ENCODE results near the gene RSRC2.
"Not testable (repeated sequence)": the region's sequence is repeated elsewhere in the genome, so short reads cannot be mapped to it uniquely, and the experiment has no call there.

DNA sequence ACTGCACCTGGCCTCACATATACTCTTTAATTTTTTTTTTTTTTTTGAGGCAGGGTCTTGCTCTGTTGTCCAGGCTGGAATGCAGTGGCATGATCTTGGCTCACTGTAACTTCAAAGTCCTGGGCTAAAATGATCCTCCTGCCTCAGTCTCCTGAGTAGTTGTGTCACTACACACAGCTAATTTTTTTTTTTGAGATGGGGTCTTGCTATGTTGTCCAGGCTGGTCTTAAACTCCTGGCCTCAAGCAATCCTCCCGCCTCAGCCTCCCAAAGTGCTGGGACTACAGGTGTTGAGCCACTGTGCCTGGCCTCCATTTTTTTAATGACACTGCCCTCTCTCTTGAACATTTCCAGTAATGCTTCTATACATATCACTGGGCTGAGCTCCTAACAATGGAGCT is 42.4 kb downstream of the RSRC2 start:
- TF ChIP-seq, protein P1, sequence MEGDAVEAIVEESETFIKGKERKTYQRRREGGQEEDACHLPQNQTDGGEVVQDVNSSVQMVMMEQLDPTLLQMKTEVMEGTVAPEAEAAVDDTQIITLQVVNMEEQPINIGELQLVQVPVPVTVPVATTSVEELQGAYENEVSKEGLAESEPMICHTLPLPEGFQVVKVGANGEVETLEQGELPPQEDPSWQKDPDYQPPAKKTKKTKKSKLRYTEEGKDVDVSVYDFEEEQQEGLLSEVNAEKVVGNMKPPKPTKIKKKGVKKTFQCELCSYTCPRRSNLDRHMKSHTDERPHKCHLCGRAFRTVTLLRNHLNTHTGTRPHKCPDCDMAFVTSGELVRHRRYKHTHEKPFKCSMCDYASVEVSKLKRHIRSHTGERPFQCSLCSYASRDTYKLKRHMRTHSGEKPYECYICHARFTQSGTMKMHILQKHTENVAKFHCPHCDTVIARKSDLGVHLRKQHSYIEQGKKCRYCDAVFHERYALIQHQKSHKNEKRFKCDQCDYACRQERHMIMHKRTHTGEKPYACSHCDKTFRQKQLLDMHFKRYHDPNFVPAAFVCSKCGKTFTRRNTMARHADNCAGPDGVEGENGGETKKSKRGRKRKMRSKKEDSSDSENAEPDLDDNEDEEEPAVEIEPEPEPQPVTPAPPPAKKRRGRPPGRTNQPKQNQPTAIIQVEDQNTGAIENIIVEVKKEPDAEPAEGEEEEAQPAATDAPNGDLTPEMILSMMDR (IDR thresholded peaks at IDR 0.05 in 4 of 5, conservative IDR thresholded peaks at IDR 0.05 in 1 of 5) = not testable (repeated sequence)
- TF ChIP-seq POLR2A (IDR thresholded peaks at IDR 0.05) = not testable (repeated sequence)
